SK-N-SH treated with all-trans-retinoic acid at 6 μM for 48 hours (cell line): Measurements from ENCODE around the gene RAD52.

Source experiments
- ATAC-seq: fragments of 200-7000 bp; cut with Tn5 transposase; 3 replicates; pipeline ENCODE4 v1.9.1; 2020; ENCODE audit warnings: mild to moderate bottlenecking, moderate library complexity
- ARNTL ChIP-seq: fragments of 450-650 bp; formaldehyde crosslinking; IDR thresholded peaks from 2 replicates; pipeline ENCODE4 v1.5.0; 2020; ENCODE audit warnings: low read depth, mild to moderate bottlenecking, moderate library complexity, borderline replicate concordance
- BACH2 ChIP-seq: fragments of 250-450 bp; sonication (Bioruptor Pico); IDR thresholded peaks from 2 replicates; pipeline ENCODE4 v1.9.0; 2021; ENCODE audit warnings: mild to moderate bottlenecking, borderline replicate concordance
- CSDC2 ChIP-seq: fragments of 250-450 bp; sonication (Bioruptor Pico); IDR thresholded peaks from 2 replicates; pipeline ENCODE4 v1.5.0; 2020; ENCODE audit warnings: mild to moderate bottlenecking, moderate library complexity
- GLIS3 ChIP-seq: fragments of 250-450 bp; sonication (Bioruptor Pico); IDR thresholded peaks from 2 replicates; pipeline ENCODE4 v1.5.0; 2020; ENCODE audit warnings: mild to moderate bottlenecking, moderate library complexity
- OSR1 ChIP-seq: fragments of 250-450 bp; sonication (Bioruptor Pico); IDR thresholded peaks from 2 replicates; pipeline ENCODE4 v1.8.0; 2022; ENCODE audit warnings: moderate library complexity, mild to moderate bottlenecking, inconsistent platforms
- RARB ChIP-seq: fragments of 250-450 bp; sonication (Bioruptor Pico); IDR thresholded peaks from 2 replicates; pipeline ENCODE4 v1.8.0; 2021; ENCODE audit warnings: mild to moderate bottlenecking, moderate library complexity
- SNAI2 ChIP-seq: fragments of 250-450 bp; sonication (Bioruptor Pico); IDR thresholded peaks from 2 replicates; pipeline ENCODE4 v1.5.0; 2020; ENCODE audit warnings: mild to moderate bottlenecking, moderate library complexity
- ZC3H10 ChIP-seq: fragments of 250-450 bp; sonication (Bioruptor Pico); IDR thresholded peaks from 2 replicates; pipeline ENCODE4 v1.5.1; 2021; ENCODE audit warnings: mild to moderate bottlenecking, moderate library complexity
- ZFP3 ChIP-seq: fragments of 250-450 bp; sonication (Bioruptor Pico); IDR thresholded peaks from 2 replicates; pipeline ENCODE4 v1.5.0; 2020; ENCODE audit warnings: mild to moderate bottlenecking, moderate library complexity
- ZFP30 ChIP-seq: fragments of 450-650 bp; formaldehyde crosslinking; IDR thresholded peaks from 2 replicates; pipeline ENCODE4 v1.5.0; 2022; ENCODE audit warnings: mild to moderate bottlenecking, moderate library complexity
- ZNF70 ChIP-seq: fragments of 450-650 bp; formaldehyde crosslinking; IDR thresholded peaks from 2 replicates; pipeline ENCODE4 v1.5.0; 2020; ENCODE audit warnings: mild to moderate bottlenecking, moderate library complexity
- ZNF8 ChIP-seq: fragments of 450-650 bp; formaldehyde crosslinking; IDR thresholded peaks from 2 replicates; pipeline ENCODE4 v1.5.0; 2020; ENCODE audit warnings: mild to moderate bottlenecking, moderate library complexity
- TF ChIP-seq, protein P1 (sequence below): fragments of 250-450 bp; sonication (Bioruptor Pico); IDR thresholded peaks from 2 replicates; pipeline ENCODE4 v1.5.1; 2020; ENCODE audit warnings: low read depth, mild to moderate bottlenecking, moderate library complexity
- TF ChIP-seq, protein P2 (sequence below): fragments of 250-450 bp; sonication (Bioruptor Pico); IDR thresholded peaks from 2 replicates; pipeline ENCODE4 v1.8.0; 2020; ENCODE audit warnings: mild to moderate bottlenecking, moderate library complexity, borderline replicate concordance
- TF ChIP-seq, protein P3 (sequence below): fragments of 250-450 bp; sonication (Bioruptor Pico); IDR thresholded peaks from 2 replicates; pipeline ENCODE4 v1.8.0; 2021; ENCODE audit warnings: low read depth, mild to moderate bottlenecking, moderate library complexity, borderline replicate concordance
- TF ChIP-seq, protein P4 (sequence below): fragments of 250-450 bp; sonication (Bioruptor Pico); IDR thresholded peaks from 2 replicates; pipeline ENCODE4 v1.5.1; 2021; ENCODE audit warnings: mild to moderate bottlenecking, moderate library complexity

Gene RAD52

DNA sequence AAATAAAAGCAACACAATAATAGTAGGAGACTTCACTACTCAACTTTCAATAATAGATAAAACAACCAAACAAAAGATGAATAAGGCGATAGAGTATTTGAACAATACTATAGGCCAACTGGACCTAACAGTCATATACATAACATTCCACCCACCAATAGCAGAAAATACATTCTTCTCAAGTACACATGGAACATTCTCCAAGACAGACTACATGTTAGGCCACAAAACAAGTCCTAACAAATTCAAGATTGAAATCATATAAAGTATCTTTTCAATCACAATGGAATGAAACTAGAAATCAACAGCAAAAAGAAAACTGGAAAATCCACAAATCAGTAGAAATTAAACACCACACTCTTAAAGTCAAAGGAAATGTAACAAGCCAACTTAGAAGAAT, 28.8 kb downstream of the RAD52 start:
- no peak for ATAC-seq
- no peak for TF ChIP-seq ZNF8 (CRISPR knock-in tag)
- no peak for TF ChIP-seq ZFP30 (CRISPR knock-in tag)
- TF ChIP-seq, protein P1, sequence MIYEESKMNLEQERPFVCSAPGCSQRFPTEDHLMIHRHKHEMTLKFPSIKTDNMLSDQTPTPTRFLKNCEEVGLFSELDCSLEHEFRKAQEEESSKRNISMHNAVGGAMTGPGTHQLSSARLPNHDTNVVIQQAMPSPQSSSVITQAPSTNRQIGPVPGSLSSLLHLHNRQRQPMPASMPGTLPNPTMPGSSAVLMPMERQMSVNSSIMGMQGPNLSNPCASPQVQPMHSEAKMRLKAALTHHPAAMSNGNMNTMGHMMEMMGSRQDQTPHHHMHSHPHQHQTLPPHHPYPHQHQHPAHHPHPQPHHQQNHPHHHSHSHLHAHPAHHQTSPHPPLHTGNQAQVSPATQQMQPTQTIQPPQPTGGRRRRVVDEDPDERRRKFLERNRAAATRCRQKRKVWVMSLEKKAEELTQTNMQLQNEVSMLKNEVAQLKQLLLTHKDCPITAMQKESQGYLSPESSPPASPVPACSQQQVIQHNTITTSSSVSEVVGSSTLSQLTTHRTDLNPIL (CRISPR knock-in tag): no peak
- TF ChIP-seq, protein P2, sequence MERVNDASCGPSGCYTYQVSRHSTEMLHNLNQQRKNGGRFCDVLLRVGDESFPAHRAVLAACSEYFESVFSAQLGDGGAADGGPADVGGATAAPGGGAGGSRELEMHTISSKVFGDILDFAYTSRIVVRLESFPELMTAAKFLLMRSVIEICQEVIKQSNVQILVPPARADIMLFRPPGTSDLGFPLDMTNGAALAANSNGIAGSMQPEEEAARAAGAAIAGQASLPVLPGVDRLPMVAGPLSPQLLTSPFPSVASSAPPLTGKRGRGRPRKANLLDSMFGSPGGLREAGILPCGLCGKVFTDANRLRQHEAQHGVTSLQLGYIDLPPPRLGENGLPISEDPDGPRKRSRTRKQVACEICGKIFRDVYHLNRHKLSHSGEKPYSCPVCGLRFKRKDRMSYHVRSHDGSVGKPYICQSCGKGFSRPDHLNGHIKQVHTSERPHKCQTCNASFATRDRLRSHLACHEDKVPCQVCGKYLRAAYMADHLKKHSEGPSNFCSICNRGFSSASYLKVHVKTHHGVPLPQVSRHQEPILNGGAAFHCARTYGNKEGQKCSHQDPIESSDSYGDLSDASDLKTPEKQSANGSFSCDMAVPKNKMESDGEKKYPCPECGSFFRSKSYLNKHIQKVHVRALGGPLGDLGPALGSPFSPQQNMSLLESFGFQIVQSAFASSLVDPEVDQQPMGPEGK: no peak
- TF ChIP-seq RARB (CRISPR knock-in tag): no peak
- no peak for TF ChIP-seq ARNTL (CRISPR knock-in tag)
- TF ChIP-seq, protein P3, sequence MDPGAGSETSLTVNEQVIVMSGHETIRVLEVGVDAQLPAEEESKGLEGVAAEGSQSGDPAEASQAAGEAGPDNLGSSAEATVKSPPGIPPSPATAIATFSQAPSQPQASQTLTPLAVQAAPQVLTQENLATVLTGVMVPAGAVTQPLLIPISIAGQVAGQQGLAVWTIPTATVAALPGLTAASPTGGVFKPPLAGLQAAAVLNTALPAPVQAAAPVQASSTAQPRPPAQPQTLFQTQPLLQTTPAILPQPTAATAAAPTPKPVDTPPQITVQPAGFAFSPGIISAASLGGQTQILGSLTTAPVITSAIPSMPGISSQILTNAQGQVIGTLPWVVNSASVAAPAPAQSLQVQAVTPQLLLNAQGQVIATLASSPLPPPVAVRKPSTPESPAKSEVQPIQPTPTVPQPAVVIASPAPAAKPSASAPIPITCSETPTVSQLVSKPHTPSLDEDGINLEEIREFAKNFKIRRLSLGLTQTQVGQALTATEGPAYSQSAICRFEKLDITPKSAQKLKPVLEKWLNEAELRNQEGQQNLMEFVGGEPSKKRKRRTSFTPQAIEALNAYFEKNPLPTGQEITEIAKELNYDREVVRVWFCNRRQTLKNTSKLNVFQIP (CRISPR knock-in tag): no peak
- TF ChIP-seq ZNF70 (CRISPR knock-in tag): no peak
- TF ChIP-seq, protein P4, sequence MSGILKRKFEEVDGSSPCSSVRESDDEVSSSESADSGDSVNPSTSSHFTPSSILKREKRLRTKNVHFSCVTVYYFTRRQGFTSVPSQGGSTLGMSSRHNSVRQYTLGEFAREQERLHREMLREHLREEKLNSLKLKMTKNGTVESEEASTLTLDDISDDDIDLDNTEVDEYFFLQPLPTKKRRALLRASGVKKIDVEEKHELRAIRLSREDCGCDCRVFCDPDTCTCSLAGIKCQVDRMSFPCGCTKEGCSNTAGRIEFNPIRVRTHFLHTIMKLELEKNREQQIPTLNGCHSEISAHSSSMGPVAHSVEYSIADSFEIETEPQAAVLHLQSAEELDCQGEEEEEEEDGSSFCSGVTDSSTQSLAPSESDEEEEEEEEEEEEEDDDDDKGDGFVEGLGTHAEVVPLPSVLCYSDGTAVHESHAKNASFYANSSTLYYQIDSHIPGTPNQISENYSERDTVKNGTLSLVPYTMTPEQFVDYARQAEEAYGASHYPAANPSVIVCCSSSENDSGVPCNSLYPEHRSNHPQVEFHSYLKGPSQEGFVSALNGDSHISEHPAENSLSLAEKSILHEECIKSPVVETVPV (CRISPR knock-in tag): no peak
- TF ChIP-seq GLIS3 (CRISPR knock-in tag): no peak

DNA sequence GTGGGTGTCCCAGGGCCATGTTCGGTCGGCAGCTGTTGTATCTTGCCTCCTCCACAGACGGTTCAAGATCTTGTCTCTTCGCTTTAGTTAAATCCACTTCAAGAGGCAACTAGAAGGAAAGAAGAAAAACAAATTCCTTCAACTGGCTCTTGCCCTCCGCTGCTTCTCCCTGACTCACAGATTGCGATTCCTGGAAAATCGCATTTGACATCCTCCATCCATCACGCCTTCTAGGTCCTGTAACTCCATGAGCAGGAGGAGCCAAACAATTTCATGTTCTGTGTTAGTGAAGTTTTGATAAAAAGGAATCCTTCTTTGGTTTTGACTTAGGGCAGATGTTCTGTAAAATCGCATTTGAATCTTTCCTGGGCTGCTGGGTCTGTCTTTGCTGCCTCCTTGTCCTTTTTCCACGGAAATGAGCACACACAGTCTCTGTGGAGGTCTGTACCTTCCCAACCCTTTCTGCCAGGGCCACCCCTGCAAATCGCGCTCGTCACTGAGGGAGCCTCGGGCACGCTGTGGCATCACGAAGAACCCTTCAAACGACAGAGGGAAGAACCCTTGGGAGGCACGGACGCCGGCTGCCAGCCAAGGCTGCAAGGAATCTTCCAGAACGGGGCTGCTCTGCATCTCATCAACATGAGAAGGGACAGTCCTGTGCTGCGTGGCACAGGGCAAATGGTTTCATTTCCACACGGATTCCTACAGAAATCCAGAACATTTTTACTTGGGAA, 32.6 kb downstream of the RAD52 start:
- TF ChIP-seq GLIS3 (CRISPR knock-in tag): no peak
- ATAC-seq: no peak

DNA sequence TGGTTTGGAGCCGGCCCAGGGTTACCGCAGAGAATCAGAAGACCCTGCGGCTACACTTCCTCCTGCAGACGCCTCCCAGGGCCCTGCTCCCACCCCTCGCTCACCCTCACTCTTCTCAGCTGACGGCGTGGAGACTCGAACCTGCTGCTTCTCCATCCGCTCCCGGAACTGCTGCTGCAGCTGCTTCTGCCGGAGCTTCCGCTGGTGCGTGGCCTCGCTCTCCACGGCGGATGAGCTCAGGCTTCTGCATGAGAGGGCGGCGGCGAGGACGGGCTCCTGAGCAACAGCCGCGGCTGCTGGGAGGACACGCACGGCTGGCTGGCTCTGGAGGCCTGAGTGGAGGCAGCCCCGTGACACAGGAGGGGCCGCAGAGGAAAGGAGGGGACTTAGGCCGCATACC, 33.3 kb downstream of the RAD52 start:
- ATAC-seq: no peak
- no peak for TF ChIP-seq ZNF8 (CRISPR knock-in tag)
- no peak for TF ChIP-seq BACH2 (CRISPR knock-in tag)
- TF ChIP-seq CSDC2 (CRISPR knock-in tag): no peak
- TF ChIP-seq, protein P1 (CRISPR knock-in tag): no peak

DNA sequence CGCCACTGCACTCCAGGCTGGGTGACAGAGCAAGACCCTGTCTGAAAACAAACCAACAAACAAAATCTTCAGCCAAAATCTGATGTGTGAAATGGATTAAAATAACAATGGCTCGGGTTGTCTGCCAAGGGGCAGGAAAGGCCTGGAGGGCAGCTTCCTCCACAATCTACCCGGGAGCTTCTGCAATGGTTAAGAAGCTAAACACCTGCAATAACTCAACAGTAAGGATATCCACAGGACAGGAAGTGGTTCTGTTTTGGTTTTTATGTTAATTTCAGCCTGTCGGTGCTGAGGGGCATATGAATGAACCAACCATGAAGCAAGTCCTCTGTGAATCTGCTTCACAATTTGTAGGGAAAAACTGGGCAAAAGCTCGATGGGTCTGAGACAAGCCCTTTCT, 34.4 kb downstream of the RAD52 start:
- no peak for TF ChIP-seq ZC3H10 (CRISPR knock-in tag)
- TF ChIP-seq RARB (CRISPR knock-in tag): no peak
- no peak for TF ChIP-seq ZFP30 (CRISPR knock-in tag)
- no peak for TF ChIP-seq ZNF8 (CRISPR knock-in tag)
- TF ChIP-seq ZFP3 (CRISPR knock-in tag): no peak
- TF ChIP-seq, protein P4 (CRISPR knock-in tag): no peak
- no peak for TF ChIP-seq OSR1 (CRISPR knock-in tag)
- TF ChIP-seq SNAI2 (CRISPR knock-in tag): no peak
- TF ChIP-seq, protein P1 (CRISPR knock-in tag): no peak
- ATAC-seq: no peak
